ENCODE measurements around the gene CMIP.

The CMIP gene

DNA sequence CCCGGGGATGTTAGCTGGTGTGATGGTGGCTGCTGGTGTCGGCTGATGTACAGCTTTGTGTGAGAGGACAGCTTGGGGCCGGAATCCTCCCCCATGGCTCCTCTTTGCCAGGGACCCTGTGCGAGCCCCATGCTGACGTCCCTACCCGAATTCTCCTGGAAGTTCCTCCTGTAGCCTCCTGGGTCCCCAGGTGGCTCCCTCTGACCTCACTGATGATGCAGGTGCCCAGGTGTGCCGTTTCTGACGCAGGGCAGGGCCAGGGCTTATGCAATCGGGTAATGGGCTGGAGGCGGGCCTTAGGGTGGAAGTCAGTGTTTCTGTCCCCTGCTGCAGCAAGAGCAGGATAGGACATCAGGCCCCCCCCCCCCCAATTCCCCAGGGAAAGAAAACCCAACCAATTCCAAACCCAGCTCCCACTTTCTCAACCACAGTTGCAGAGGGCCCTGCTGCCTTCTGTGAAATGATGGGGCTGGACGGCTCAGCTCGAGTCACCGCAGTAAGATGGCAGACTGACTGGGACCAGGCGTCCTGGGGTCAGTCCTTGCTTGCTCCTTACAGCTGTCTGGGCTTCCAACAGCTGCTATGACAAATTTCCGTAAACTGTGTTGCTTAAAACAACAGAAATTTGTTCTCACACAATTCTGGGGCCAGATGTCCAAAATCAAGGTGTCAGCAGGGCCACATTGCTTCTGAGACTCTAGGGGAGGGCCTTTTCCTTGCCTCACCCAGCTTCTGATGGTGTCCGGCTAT, 195.5 kb downstream of the CMIP start:
- DNase-seq (ENCODE audit: low read depth in 2 of 2): no peak
- no peak overlapping the region for H3K4me3 ChIP-seq (replicated peaks in 1 of 2; ENCODE audit: low read depth in 2 of 2, low read length in 2 of 2)
- TF ChIP-seq, protein P1, sequence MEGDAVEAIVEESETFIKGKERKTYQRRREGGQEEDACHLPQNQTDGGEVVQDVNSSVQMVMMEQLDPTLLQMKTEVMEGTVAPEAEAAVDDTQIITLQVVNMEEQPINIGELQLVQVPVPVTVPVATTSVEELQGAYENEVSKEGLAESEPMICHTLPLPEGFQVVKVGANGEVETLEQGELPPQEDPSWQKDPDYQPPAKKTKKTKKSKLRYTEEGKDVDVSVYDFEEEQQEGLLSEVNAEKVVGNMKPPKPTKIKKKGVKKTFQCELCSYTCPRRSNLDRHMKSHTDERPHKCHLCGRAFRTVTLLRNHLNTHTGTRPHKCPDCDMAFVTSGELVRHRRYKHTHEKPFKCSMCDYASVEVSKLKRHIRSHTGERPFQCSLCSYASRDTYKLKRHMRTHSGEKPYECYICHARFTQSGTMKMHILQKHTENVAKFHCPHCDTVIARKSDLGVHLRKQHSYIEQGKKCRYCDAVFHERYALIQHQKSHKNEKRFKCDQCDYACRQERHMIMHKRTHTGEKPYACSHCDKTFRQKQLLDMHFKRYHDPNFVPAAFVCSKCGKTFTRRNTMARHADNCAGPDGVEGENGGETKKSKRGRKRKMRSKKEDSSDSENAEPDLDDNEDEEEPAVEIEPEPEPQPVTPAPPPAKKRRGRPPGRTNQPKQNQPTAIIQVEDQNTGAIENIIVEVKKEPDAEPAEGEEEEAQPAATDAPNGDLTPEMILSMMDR (IDR thresholded peaks at IDR 0.05; ENCODE audit: low read depth, low read length): no peak

DNA sequence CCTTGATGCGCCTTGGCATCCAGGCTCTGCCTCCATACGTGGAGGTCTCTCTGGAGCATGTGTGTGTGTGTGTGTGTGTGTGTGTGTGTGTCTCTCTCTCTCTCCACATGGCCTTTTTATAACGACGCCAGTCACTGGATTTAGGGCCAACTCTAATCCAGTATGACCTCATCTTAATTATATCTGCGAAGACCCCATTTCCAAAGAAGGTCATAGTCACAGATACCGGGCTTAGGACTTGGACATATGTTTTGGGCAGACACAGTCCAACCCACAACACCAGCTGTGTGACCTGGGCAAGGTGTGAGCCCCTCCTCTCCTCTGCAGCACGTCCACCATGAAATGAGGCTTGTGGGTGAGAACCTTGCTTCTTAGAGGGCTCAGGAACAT, 196.1 kb downstream of the CMIP start:
- no peak for DNase-seq (ENCODE audit: low read depth in 2 of 2)
- H3K4me3 ChIP-seq (replicated peaks in 1 of 2; ENCODE audit: low read depth in 2 of 2, low read length in 2 of 2): no peak overlapping the region
- TF ChIP-seq, protein P1 (IDR thresholded peaks at IDR 0.05; ENCODE audit: low read depth, low read length): no peak

DNA sequence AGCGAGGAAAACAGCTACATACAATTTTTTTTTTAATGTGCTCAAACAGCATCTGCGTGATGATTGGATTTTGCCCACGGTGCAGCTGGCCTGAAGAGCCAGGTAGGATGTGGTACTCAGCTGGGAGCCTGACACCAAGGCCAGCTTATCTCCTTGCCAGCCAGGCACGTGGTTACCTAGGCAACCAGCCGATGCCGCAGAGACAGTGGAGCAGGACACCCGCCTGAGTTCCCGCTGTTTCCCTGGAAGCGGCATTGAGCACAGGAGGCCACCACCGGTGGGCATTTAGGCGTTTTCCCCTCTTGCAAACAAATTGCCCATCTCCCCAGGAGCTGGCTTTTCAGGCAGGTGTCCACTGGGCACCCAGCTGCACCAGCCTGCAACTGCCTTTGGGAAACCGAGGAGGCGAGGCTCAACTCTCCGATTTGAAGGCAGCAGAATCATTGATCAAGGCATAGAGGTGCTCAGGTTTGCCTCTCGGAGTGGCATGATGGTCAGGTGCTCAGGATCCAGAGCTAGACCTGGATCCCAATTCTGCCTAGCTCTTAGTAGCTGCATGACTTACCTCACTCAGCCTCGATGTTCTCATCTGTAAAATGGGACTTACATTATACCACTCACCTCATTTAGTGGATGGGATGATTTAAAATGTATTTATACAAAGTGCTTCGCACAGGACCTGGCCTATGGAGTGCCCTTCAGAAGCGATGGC, 196.9 kb downstream of the CMIP start:
- DNase-seq (ENCODE audit: low read depth in 2 of 2): no peak
- no peak overlapping the region for H3K4me3 ChIP-seq (replicated peaks in 1 of 2; ENCODE audit: low read depth in 2 of 2, low read length in 2 of 2)
- TF ChIP-seq, protein P1 (IDR thresholded peaks at IDR 0.05; ENCODE audit: low read depth, low read length): no peak

DNA sequence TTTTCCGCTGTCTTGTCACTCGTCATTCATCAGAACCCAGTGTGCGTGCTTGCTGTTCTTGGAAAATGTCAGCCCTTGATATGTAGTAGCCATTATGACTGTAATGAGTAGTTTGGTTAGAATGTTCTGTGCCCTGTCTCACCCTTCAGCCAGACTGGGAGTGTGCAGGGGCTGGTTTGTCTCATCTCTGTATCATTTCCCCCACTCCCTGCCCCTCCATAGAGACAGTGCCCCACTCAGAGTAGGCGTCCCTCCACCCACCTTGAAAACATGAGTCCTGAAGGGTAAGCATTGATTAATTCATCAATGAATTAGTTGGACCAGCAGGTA, 197.5 kb downstream of the CMIP start:
- DNase-seq (ENCODE audit: low read depth in 2 of 2): no peak
- TF ChIP-seq, protein P1 (IDR thresholded peaks at IDR 0.05; ENCODE audit: low read depth, low read length): no peak
- no peak overlapping the region for H3K4me3 ChIP-seq (replicated peaks in 1 of 2; ENCODE audit: low read depth in 2 of 2, low read length in 2 of 2)

DNA sequence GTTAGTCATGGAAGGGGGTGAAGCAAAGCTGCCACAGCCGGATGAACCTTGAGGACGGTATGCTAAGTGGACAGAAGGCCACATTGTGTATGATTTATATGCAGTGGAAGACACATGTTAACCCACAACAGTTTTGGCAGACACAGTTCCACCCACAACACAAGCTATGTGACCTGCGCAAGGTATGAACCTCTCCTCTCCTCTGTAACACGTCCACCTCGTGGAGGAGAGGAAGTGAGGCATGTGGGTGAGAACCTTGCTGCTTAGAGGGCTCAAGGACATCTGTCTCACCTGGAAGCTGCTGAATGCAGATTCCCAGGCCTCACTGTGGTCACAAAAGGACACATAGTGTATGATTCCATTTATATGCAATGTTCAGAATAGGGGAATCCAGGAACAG, 198.3 kb downstream of the CMIP start:
- DNase-seq (ENCODE audit: low read depth in 2 of 2): no peak

DNA sequence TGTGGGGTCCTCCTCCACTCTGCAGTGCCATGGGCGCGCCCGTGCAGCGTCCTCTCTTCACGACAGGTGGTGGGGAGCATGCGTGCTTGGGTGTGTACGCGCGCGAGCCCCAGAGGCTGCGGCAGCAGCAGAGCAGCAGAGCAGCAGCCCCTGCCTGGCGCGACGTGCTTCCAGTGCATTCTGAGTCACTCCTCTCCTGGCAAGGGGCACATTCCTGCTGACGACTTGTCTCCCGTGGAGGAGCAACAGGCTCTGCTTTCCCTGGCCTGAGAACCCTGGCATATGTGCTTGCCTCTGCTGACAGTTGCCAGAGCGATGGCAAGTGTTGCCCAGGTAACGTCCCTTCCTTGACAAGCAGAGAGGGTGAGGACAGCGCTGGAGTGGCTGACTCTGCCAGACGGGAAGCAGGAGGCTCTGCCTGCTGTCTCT, 200.7 kb downstream of the CMIP start:
- no peak overlapping the region for H3K4me3 ChIP-seq (replicated peaks in 1 of 2; ENCODE audit: low read depth in 2 of 2, low read length in 2 of 2)
- TF ChIP-seq, protein P1 (IDR thresholded peaks at IDR 0.05; ENCODE audit: low read depth, low read length): no peak
- peak; percentile 76 to 94 for DNase-seq (ENCODE audit: low read depth in 2 of 2)

More for the DNA sequence above, 198.3 kb downstream of the CMIP start:
- H3K4me3 ChIP-seq (replicated peaks in 1 of 2; ENCODE audit: low read depth in 2 of 2, low read length in 2 of 2): no peak overlapping the region
- TF ChIP-seq, protein P1 (IDR thresholded peaks at IDR 0.05; ENCODE audit: low read depth, low read length): no peak

Data from cardiac fibroblast (primary cell).